ENCODE data around the gene FUT2. TPM values are rescaled to one million over a fixed set of nuclear protein-coding genes. Genes with fewer than 3 reads are reported as not detected.

FUT2 gene
- total RNA-seq, 3 donors from 2014 or later: 44.7 to 137 (median 116) TPM

DNA sequence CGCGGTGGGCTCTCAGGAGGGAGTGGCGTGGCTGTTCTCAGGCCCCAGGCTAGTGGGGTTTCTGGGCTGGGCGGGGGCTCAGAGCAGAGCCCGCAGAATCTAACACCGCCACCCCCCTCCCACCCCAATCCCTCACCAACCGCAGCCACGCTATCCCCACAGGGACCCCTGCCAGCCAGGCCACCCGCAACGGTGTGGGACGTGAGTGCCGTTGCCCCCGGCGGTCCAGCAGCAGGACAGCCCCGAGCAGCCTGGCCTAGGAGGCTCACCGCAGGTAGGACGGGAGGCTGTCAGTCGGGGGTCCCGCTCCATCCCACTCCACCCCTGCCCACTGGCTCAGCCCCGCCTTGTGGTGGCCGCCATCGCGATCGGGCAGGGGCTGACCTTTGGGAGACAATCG lies 22.8 kb upstream of the FUT2 start, which contains the start of gene NTN5:
Gene NTN5 (minus strand): TSS at position 24 of the 400 bp plus-strand sequence. CDS start 2,031 bp downstream, outside the sequence.
- TF ChIP-seq, protein P1, sequence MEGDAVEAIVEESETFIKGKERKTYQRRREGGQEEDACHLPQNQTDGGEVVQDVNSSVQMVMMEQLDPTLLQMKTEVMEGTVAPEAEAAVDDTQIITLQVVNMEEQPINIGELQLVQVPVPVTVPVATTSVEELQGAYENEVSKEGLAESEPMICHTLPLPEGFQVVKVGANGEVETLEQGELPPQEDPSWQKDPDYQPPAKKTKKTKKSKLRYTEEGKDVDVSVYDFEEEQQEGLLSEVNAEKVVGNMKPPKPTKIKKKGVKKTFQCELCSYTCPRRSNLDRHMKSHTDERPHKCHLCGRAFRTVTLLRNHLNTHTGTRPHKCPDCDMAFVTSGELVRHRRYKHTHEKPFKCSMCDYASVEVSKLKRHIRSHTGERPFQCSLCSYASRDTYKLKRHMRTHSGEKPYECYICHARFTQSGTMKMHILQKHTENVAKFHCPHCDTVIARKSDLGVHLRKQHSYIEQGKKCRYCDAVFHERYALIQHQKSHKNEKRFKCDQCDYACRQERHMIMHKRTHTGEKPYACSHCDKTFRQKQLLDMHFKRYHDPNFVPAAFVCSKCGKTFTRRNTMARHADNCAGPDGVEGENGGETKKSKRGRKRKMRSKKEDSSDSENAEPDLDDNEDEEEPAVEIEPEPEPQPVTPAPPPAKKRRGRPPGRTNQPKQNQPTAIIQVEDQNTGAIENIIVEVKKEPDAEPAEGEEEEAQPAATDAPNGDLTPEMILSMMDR (IDR thresholded peaks at IDR 0.05): no peak
- ATAC-seq: no peak
- Histone ChIP-seq H3K4me1 (ENCODE audit: low read depth) (peaks cover 12% of the 10 kb centered on the region), H3K36me3 (ENCODE audit: low read depth) (no peaks in the 10 kb centered on the region), H3K4me3 (no peak within 1 kb of the TSS), H3K9me3 (no peaks in the 10 kb centered on the region)
- intact Hi-C loops (cut with DNase I, micrococcal nuclease): no loop called here
- no peak for DNase-seq

GRCh38 chr19:48673436-48674100 lies 22.2 kb upstream of the FUT2 start:
- Histone ChIP-seq H3K4me3 (no peak overlapping the region), H3K9me3 (no peaks in the 10 kb centered on the region), H3K36me3 (ENCODE audit: low read depth) (no peaks in the 10 kb centered on the region), H3K4me1 (ENCODE audit: low read depth) (peaks cover 17% of the 10 kb centered on the region)
- ATAC-seq (no peak), DNase-seq (no peak)
- intact Hi-C loops (cut with DNase I, micrococcal nuclease): no loop called here
- TF ChIP-seq, protein P1 (IDR thresholded peaks at IDR 0.05): no peak

DNA sequence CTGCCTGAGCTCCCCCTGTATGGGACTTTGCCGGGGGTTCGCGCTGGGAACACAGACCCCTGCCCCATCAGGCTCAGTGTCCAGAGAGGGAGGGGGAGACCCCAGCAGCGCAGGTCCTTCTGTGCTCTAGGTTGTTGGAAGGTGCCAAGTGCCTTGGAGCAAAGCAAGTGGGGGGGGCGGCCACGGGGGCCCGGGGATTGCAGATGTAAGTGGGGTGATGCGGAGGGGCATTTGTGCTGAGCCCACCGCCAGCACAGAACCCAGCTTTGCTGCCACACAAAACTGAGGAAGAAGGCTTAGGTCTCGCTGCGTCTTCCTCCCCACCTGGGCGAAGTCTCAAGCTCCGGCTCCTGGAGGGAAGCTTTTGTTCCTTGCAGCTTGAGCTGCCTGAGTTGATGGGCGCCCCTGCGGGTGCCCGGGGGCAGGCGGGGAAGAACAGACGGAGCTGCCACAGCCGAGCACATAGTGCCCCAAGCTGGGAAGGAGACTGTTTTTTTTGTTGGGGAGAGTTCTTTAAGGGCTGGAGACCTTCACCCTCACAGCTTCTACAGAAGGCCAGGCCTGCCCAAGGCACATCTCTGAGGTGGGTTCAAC lies 21.5 kb upstream of the FUT2 start:
- ATAC-seq (no peak), DNase-seq (no peak)
- intact Hi-C loops (cut with DNase I, micrococcal nuclease): no loop called here

GRCh38 chr19:48674921-48675824 lies 20.6 kb upstream of the FUT2 start:
- Histone ChIP-seq H3K36me3 (ENCODE audit: low read depth) (no peaks in the 10 kb centered on the region), H3K4me1 (ENCODE audit: low read depth) (peaks cover 20% of the 10 kb centered on the region), H3K9me3 (no peaks in the 10 kb centered on the region), H3K4me3 (no peak overlapping the region)
- ATAC-seq (peak; percentile 78), DNase-seq (peak; percentile 72 to 92 (median 82))
- intact Hi-C loops (cut with DNase I, micrococcal nuclease): no loop called here
- TF ChIP-seq, protein P1 (IDR thresholded peaks at IDR 0.05): peak; percentile 74

More for the DNA sequence above, 21.5 kb upstream of the FUT2 start:
- Histone ChIP-seq H3K4me3 (no peak overlapping the region), H3K36me3 (ENCODE audit: low read depth) (no peaks in the 10 kb centered on the region), H3K4me1 (ENCODE audit: low read depth) (peaks cover 20% of the 10 kb centered on the region), H3K9me3 (no peaks in the 10 kb centered on the region)
- TF ChIP-seq, protein P1 (IDR thresholded peaks at IDR 0.05): no peak

GRCh38 chr19:48676487-48676886 lies 19.3 kb upstream of the FUT2 start:
- DNase-seq: peak in 1 of 3 donors; percentile 57
- Histone ChIP-seq H3K4me1 (ENCODE audit: low read depth) (peaks cover 20% of the 10 kb centered on the region), H3K9me3 (no peaks in the 10 kb centered on the region), H3K36me3 (ENCODE audit: low read depth) (no peaks in the 10 kb centered on the region), H3K4me3 (no peak overlapping the region)
- no peak for ATAC-seq
- TF ChIP-seq, protein P1 (IDR thresholded peaks at IDR 0.05): no peak
- intact Hi-C loops (cut with DNase I, micrococcal nuclease): no loop called here

All from mucosa of descending colon (tissue), 3 donors.